T-helper 1 cell (primary cell): ENCODE data around the gene SIPA1L2.
"Not testable (repeated sequence)": the region's sequence is repeated elsewhere in the genome, so short reads cannot be mapped to it uniquely, and the experiment has no call there.

ENCODE experiments used
- DNase-seq, 5 donors: peaks; one replicate each; pipeline ENCODE4 v3.0.0-alpha.2; 2012 to 2020

The SIPA1L2 gene

GRCh38 chr1:232613752-232614381 is 16.1 kb downstream of the SIPA1L2 start:
- no peak for DNase-seq

GRCh38 chr1:232612836-232613235 is 17.1 kb downstream of the SIPA1L2 start:
- DNase-seq = not testable (repeated sequence)

- no peak for DNase-seq
Observed at GRCh38 chr1:232611834-232612233, 18.1 kb downstream of the SIPA1L2 start.

GRCh38 chr1:232610902-232611745 is 18.8 kb downstream of the SIPA1L2 start:
- not testable (repeated sequence) for DNase-seq

GRCh38 chr1:232610192-232610901 is 19.6 kb downstream of the SIPA1L2 start:
- no peak for DNase-seq

GRCh38 chr1:232608427-232608826 is 21.5 kb downstream of the SIPA1L2 start:
- no peak for DNase-seq

- DNase-seq = no peak
Observed at GRCh38 chr1:232602622-232603021, 27.3 kb downstream of the SIPA1L2 start.

- peak in 1 of 5 donors; percentile 54 for DNase-seq
Observed at GRCh38 chr1:232600424-232601258, 29.3 kb downstream of the SIPA1L2 start.

- DNase-seq = peak in 1 of 5 donors; percentile 58
Observed at GRCh38 chr1:232599178-232600041, 30.5 kb downstream of the SIPA1L2 start.

GRCh38 chr1:232598837-232599177 is 31.1 kb downstream of the SIPA1L2 start:
- no peak for DNase-seq

- DNase-seq = no peak
Observed at GRCh38 chr1:232598133-232598532, 31.8 kb downstream of the SIPA1L2 start.

GRCh38 chr1:232597721-232598120 is 32.2 kb downstream of the SIPA1L2 start:
- DNase-seq = no peak

- DNase-seq = no peak
Observed at GRCh38 chr1:232596666-232597303, 33.1 kb downstream of the SIPA1L2 start.

GRCh38 chr1:232594768-232595698 is 34.9 kb downstream of the SIPA1L2 start:
- DNase-seq = no peak

- no peak for DNase-seq
Observed at GRCh38 chr1:232593717-232594502, 36.0 kb downstream of the SIPA1L2 start.

GRCh38 chr1:232591344-232591743 is 38.6 kb downstream of the SIPA1L2 start:
- DNase-seq = no peak

- no peak for DNase-seq
Observed at GRCh38 chr1:232590744-232591082, 39.2 kb downstream of the SIPA1L2 start.

- no peak for DNase-seq
Observed at GRCh38 chr1:232589812-232590743, 39.9 kb downstream of the SIPA1L2 start.
